PFSK-1 (cell line): ENCODE measurements around the gene EPHB3.

Source experiments
- FOXP2 ChIP-seq: optimal IDR thresholded peaks from 2 replicates; pipeline ENCODE3; 2011; ENCODE audit warnings: borderline replicate concordance, control low read depth, inconsistent platforms; ENCODE audit not compliant: insufficient read depth; ENCODE audit errors: extremely low read length, extremely low read depth
- POLR2AphosphoS5 ChIP-seq: IDR thresholded peaks from 2 replicates; pipeline ENCODE4 v1.6.1; 2012; ENCODE audit warnings: low read depth, mild to moderate bottlenecking, control low read depth, low read length, moderate library complexity
- SIN3A ChIP-seq: IDR thresholded peaks from 2 replicates; pipeline ENCODE4 v1.6.1; 2012; ENCODE audit warnings: mild to moderate bottlenecking, low read length, moderate library complexity, borderline replicate concordance; ENCODE audit not compliant: insufficient read depth
- TAF1 ChIP-seq: IDR thresholded peaks from 2 replicates; pipeline ENCODE4 v1.6.1; 2012; ENCODE audit warnings: low read length, control low read depth, borderline replicate concordance; ENCODE audit not compliant: insufficient read depth
- TF ChIP-seq, protein P1 (sequence below), 2 experiments: IDR thresholded peaks; 2 replicates each; pipeline versions ENCODE4 v1.6.1 to v1.8.0; 2011 to 2012; ENCODE audit warnings: low read depth in 2 of 2, low read length in 2 of 2, control low read depth in 1 of 2, inconsistent platforms in 1 of 2, mild to moderate bottlenecking in 1 of 2, moderate library complexity in 1 of 2; ENCODE audit not compliant: insufficient read depth in 1 of 2

The EPHB3 gene

DNA sequence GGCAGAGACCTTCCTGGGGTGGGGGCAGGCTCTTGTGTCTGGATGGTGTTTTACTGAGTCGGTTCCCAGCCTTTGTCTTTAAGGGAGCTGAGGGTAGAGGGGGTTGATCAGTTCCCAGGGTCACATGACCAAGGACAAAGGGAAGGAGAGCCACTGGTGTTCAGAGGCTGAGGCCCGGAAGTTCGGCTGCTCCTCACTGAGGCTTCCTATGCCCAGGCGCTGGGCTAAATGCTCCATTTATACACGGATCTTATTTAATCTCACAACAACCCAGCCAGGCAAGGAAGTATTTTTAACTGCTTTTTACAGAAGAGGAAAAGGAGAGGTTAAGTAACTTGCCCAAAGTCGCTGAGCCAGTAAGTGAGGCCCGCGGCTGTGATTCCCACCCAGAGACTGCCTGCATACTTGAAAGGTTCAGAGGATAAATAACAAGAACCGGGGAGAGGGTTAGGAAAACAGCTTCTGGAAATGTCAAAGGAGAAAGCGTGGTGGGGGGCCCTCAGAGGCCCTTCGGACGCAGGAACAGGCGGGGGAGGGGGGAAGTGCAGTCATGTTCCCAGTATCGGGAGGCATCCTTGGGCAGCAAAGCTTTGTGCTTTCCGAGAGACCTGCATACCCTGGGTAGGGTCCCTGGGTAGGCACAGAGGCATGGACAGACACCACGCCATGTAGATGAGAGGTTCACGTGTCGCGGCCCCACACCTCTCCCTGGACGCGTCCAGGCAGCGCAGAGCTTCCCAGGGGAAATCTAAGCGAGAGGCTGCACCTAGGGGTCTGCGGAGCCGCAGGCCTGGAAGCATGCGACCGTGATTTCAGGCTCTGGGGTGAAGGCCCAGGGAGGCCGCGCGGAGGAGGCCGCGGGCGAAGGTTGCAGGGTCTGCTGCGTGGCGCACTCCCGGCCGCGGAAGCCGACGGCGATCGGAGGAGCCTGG is 21.3 kb downstream of the EPHB3 start:
- TF ChIP-seq POLR2AphosphoS5 (no peak), SIN3A (no peak), TAF1 (no peak), FOXP2 (no peak)
- TF ChIP-seq, protein P1, sequence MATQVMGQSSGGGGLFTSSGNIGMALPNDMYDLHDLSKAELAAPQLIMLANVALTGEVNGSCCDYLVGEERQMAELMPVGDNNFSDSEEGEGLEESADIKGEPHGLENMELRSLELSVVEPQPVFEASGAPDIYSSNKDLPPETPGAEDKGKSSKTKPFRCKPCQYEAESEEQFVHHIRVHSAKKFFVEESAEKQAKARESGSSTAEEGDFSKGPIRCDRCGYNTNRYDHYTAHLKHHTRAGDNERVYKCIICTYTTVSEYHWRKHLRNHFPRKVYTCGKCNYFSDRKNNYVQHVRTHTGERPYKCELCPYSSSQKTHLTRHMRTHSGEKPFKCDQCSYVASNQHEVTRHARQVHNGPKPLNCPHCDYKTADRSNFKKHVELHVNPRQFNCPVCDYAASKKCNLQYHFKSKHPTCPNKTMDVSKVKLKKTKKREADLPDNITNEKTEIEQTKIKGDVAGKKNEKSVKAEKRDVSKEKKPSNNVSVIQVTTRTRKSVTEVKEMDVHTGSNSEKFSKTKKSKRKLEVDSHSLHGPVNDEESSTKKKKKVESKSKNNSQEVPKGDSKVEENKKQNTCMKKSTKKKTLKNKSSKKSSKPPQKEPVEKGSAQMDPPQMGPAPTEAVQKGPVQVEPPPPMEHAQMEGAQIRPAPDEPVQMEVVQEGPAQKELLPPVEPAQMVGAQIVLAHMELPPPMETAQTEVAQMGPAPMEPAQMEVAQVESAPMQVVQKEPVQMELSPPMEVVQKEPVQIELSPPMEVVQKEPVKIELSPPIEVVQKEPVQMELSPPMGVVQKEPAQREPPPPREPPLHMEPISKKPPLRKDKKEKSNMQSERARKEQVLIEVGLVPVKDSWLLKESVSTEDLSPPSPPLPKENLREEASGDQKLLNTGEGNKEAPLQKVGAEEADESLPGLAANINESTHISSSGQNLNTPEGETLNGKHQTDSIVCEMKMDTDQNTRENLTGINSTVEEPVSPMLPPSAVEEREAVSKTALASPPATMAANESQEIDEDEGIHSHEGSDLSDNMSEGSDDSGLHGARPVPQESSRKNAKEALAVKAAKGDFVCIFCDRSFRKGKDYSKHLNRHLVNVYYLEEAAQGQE (IDR thresholded peaks at IDR 0.05; ENCODE audit: insufficient read depth in 1 of 2, low read depth in 2 of 2, low read length in 2 of 2): no peak

DNA sequence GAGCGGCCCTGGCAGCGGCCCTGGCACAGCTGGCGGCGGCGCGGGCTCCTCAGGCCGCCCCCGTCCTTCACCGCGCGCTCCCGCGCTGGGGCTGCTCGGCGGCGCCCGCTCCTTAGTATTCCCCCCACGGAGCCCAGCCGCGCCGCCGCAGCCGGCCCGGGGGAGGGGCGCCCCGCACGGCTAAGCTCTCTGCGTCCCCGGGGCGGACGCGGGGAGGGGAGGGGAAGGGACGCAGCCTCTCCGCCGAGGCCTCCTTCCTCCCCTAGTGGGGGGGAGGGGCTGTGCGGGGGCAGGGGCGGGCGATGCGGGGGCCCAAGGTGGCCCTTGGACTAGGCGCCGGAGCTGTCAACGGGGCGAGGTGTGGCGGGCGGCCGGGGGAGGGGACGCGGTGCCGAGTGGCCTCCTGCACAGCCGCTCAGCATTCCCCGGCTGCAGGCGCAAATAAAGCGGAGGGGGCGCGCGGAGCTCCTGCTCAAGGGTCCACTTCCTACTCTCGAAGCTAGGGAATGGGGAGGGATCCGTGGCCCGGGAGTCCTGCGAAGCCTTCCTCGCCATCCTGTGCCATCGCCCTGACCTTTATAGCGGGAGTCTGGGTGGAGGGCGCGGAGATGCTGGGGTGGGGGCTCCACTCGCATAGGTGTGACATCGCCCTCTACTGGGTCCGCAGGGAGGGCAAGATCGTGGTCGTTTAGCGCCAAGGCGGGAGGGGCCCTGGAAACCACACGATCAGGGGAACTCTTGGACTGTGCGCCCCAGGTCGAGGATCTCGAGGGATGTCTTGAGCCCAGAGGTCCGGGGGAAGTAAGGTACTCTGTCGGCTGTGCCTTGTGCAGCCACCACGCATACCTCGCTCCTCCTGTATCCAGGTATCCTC is 22.2 kb downstream of the EPHB3 start:
- no peak for TF ChIP-seq SIN3A
- no peak for TF ChIP-seq POLR2AphosphoS5
- TF ChIP-seq, protein P1 (IDR thresholded peaks at IDR 0.05; ENCODE audit: insufficient read depth in 1 of 2, low read depth in 2 of 2, low read length in 2 of 2): no peak
- TF ChIP-seq TAF1: no peak
- no peak for TF ChIP-seq FOXP2

- TF ChIP-seq FOXP2 (no peak), POLR2AphosphoS5 (no peak)
- TF ChIP-seq, protein P1 (IDR thresholded peaks at IDR 0.05; ENCODE audit: insufficient read depth in 1 of 2, low read depth in 2 of 2, low read length in 2 of 2): no peak
These were observed 22.9 kb downstream of the EPHB3 start for GRCh38 chr3:184584464-184584891.

DNA sequence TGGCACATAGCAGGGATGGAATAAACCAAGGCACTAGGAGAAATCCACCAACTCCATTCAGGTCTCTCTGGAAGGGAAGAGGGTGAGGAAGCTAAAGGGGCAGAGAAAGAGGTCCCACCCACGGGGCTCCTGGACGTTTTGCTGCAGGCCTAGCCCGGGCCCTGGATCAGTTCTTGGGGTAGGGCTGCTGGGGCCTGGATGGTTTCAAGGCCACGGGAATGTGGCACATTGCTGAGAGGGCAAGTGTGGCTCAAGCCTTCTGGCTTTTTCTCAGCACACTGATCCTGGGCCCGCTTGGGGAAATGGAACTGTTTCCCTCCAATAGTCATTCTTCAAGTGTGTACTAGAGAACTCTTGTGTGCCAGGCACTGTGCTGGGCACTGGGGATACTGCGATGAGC is 24.0 kb downstream of the EPHB3 start:
- TF ChIP-seq POLR2AphosphoS5 (peak; percentile 15; the same call in 1 of the 2 replicates), SIN3A (no peak)

GRCh38 chr3:184586851-184587250 is 25.3 kb downstream of the EPHB3 start:
- TF ChIP-seq FOXP2: no peak
- TF ChIP-seq POLR2AphosphoS5: no peak
- TF ChIP-seq, protein P1 (IDR thresholded peaks at IDR 0.05; ENCODE audit: insufficient read depth in 1 of 2, low read depth in 2 of 2, low read length in 2 of 2): no peak
- TF ChIP-seq SIN3A: no peak
- TF ChIP-seq TAF1: no peak
